ENCODE data around the gene CENPP.

Gene CENPP

DNA sequence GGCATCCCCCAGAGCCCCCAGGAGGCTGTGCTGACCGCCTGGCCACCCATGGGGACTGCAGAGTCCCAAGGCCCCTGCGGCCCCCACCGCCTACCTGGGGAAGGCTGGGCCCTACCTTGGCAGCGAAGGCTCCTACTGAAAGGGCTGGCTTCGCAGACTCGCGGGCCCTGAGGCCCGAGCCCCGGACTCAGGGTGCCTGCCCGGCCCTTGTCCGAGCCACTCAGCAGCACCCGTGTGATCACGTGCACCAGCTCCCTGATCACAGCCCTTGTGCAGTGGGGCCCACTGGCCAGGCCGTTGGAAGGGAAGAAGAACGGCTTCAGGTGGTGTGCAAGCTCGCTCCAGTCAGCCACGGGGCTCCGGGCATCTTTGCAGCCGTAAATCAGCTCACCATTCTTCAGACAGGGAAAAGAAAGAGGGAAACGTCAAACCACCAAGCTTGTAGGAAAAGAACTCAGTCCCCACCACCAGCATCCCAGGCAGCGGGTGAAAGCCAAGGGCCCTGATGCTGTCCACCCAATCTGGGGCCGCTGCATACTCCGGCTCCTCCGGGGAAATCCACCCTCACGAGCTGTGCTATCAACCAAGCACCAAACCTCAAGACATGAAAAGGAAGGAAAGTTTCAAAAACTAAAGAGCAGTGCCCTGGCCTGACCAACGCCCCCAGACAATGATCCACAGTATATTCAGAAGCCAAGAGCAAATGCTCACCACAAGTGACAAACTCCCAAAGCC is 312.3 kb downstream of the CENPP start:
- DNase-seq (ENCODE audit: insufficient read length, low spot score) (no peak), FAIRE-seq (no peak)
- TF ChIP-seq POLR2AphosphoS5 (IDR thresholded peaks at IDR 0.05; ENCODE audit: low read depth, low read length), result no peak
- no peak for TF ChIP-seq TAF1 (IDR thresholded peaks at IDR 0.05; ENCODE audit: low read depth, low read length)
- TF ChIP-seq POLR2A (IDR thresholded peaks at IDR 0.05; ENCODE audit: low read depth, low read length), result no peak
- TF ChIP-seq PAX5 (IDR thresholded peaks at IDR 0.05; ENCODE audit: insufficient read depth, low read length, severe bottlenecking), result no peak
- no peak for TF ChIP-seq SPI1 (IDR thresholded peaks at IDR 0.05; ENCODE audit: low read depth, low read length)
- TF ChIP-seq POU2F2 (IDR thresholded peaks at IDR 0.05; ENCODE audit: low read depth, low read length), result no peak

DNA sequence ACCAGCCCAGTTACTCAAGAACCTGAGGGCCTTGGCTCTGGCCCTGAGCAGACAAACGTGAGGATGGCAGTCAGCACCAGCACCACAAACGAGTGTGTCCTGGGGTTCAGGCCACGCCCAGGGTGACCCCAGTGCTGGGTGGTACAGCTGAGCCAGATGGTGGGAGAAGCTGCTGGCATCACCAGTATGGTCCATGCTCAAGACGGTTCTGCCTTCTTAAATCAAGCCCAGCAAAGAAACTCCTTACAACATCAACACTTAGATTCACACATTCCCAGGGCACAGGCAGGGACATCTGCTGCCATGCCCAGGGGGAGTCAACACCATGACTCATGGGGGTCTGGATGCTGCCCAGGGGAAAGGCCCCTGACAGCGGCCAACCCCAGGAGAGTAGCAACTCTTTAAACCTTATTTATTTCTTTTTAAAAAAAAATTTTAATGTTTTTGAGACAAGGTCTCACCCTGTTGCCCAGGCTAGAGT is 312.9 kb downstream of the CENPP start:
- DNase-seq (ENCODE audit: insufficient read length, low spot score) (no peak), FAIRE-seq (no peak)
- TF ChIP-seq PAX5 (IDR thresholded peaks at IDR 0.05; ENCODE audit: insufficient read depth, low read length, severe bottlenecking) (no peak), POLR2AphosphoS5 (IDR thresholded peaks at IDR 0.05; ENCODE audit: low read depth, low read length) (no peak), POLR2A (IDR thresholded peaks at IDR 0.05; ENCODE audit: low read depth, low read length) (no peak), POU2F2 (IDR thresholded peaks at IDR 0.05; ENCODE audit: low read depth, low read length) (no peak), SPI1 (IDR thresholded peaks at IDR 0.05; ENCODE audit: low read depth, low read length) (no peak), TAF1 (IDR thresholded peaks at IDR 0.05; ENCODE audit: low read depth, low read length) (no peak)

DNA sequence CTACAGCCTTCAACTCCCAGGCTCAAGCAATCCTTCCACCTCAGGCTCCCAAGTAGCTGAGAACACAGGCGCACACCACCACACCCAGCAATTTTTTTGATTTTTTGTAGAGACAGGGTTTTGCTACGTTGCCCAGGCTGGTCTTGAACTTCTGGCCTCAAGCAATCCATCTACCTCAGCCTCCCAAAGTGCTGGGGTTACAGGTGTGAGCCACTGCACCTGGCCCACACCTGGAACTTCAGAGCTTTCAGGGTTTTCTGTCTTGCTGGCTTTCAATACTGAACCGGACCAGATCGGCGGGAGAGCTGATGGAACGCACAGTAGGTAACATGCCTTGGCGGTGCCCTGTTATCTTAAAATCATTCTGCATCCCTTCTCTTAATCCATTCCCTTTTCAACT is 313.4 kb downstream of the CENPP start:
- no peak for DNase-seq (ENCODE audit: insufficient read length, low spot score)
- no peak for TF ChIP-seq TAF1 (IDR thresholded peaks at IDR 0.05; ENCODE audit: low read depth, low read length)
- no peak for TF ChIP-seq POLR2A (IDR thresholded peaks at IDR 0.05; ENCODE audit: low read depth, low read length)
- no peak for TF ChIP-seq POU2F2 (IDR thresholded peaks at IDR 0.05; ENCODE audit: low read depth, low read length)
- no peak for TF ChIP-seq POLR2AphosphoS5 (IDR thresholded peaks at IDR 0.05; ENCODE audit: low read depth, low read length)
- TF ChIP-seq SPI1 (IDR thresholded peaks at IDR 0.05; ENCODE audit: low read depth, low read length), result no peak
- TF ChIP-seq PAX5 (IDR thresholded peaks at IDR 0.05; ENCODE audit: insufficient read depth, low read length, severe bottlenecking), result no peak
- no peak for FAIRE-seq

DNA sequence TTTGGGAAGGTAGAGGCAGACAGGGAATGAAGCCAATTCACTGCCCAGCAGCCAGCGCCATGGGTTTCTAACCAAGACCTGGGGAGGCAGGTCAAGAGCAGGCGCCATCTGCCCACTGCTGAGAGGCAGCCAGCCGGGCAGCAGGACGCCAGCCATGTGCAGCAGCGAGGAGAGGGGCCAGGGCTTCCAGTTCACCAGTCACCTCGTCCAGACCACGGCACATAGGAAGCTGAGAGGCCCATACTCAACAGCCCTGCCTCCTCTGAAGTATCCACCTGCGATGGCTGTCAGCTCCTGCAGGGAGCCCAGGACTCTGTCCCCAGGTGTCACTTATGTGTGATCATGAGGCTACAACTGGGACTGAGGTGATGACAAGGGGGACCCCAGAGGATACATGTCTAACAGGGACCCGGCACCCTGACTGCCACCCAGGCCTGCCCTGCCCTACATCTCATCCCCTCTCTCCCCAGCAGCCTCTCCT is 314.1 kb downstream of the CENPP start:
- no peak for FAIRE-seq
- no peak for TF ChIP-seq POU2F2 (IDR thresholded peaks at IDR 0.05; ENCODE audit: low read depth, low read length)
- no peak for TF ChIP-seq PAX5 (IDR thresholded peaks at IDR 0.05; ENCODE audit: insufficient read depth, low read length, severe bottlenecking)
- no peak for TF ChIP-seq POLR2A (IDR thresholded peaks at IDR 0.05; ENCODE audit: low read depth, low read length)
- TF ChIP-seq POLR2AphosphoS5 (IDR thresholded peaks at IDR 0.05; ENCODE audit: low read depth, low read length), result no peak
- TF ChIP-seq TAF1 (IDR thresholded peaks at IDR 0.05; ENCODE audit: low read depth, low read length), result no peak
- TF ChIP-seq SPI1 (IDR thresholded peaks at IDR 0.05; ENCODE audit: low read depth, low read length), result no peak
- DNase-seq (ENCODE audit: insufficient read length, low spot score), result no peak

DNA sequence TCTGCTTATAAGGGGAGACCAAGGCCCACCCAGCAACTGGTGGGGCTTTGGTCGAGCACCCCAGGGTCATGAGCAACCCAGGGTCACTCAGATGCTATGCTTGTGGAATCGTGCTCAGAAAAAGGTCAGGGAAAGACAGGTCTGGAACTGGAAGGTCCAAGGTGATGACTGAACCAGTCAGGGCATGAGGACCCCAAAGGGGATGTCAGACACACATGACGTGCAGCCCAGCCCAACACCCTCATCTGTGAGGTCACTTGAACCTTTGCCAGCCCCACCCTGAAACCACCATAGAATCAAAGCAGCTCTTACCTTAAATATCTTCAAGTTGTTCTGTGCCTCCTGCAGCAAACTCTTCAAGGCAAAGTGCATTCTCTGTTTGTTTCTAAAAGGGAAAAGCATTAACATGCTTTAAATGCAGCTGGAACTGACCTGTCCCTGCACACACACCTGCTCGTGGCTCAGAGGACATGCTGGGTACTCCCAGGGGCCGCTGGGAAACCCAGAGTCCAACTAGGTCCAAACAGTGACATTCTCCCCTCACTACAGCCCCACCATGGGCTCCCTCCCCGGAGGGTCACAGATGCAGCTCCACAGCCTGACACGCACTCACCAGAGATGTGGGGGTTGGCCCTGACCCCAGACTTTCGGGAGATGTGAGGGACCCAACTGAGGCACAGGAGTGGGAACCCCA is 314.8 kb downstream of the CENPP start:
- DNase-seq (ENCODE audit: insufficient read length, low spot score) (no peak), FAIRE-seq (no peak)
- no peak for TF ChIP-seq POLR2AphosphoS5 (IDR thresholded peaks at IDR 0.05; ENCODE audit: low read depth, low read length)
- no peak for TF ChIP-seq PAX5 (IDR thresholded peaks at IDR 0.05; ENCODE audit: insufficient read depth, low read length, severe bottlenecking)
- no peak for TF ChIP-seq POU2F2 (IDR thresholded peaks at IDR 0.05; ENCODE audit: low read depth, low read length)
- no peak for TF ChIP-seq TAF1 (IDR thresholded peaks at IDR 0.05; ENCODE audit: low read depth, low read length)
- TF ChIP-seq SPI1 (IDR thresholded peaks at IDR 0.05; ENCODE audit: low read depth, low read length), result no peak
- no peak for TF ChIP-seq POLR2A (IDR thresholded peaks at IDR 0.05; ENCODE audit: low read depth, low read length)

DNA sequence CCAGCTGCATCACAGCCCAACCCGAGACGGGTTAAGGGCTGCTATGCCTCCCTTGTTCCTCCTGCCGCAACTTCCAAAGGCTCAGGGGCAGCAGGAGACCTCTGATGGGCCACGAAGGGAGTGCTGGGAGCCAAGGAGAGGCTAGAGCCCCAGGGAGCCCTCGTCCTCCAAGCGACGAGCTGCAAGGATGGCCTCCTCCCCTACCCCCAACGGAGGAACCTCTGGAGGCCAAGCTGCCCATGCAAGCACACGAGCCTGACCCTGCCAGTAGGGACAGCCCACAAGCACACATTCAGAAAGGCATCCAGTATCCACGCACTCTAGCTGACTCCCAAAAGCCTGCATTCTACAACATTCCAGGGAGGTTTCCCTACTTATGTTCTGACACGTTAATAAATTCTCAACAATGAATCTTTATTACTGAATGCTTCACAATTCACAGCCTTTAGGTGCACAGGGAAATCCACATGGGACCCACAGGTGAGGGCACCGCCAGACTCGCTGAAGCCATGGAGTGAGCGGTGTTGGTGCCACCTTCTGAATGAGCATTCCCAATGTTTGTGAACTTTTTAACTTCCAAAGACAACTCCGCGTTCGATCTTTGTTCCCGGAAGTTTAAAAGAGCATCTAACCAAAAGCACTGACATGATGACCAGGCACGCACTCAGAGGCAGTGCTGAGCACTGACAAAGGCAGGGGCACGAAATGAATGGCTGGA is 315.5 kb downstream of the CENPP start:
- DNase-seq (ENCODE audit: insufficient read length, low spot score), result no peak
- FAIRE-seq, result no peak
- TF ChIP-seq PAX5 (IDR thresholded peaks at IDR 0.05; ENCODE audit: insufficient read depth, low read length, severe bottlenecking) (no peak), TAF1 (IDR thresholded peaks at IDR 0.05; ENCODE audit: low read depth, low read length) (no peak), POLR2AphosphoS5 (IDR thresholded peaks at IDR 0.05; ENCODE audit: low read depth, low read length) (no peak), POLR2A (IDR thresholded peaks at IDR 0.05; ENCODE audit: low read depth, low read length) (no peak), SPI1 (IDR thresholded peaks at IDR 0.05; ENCODE audit: low read depth, low read length) (no peak), POU2F2 (IDR thresholded peaks at IDR 0.05; ENCODE audit: low read depth, low read length) (no peak)

DNA sequence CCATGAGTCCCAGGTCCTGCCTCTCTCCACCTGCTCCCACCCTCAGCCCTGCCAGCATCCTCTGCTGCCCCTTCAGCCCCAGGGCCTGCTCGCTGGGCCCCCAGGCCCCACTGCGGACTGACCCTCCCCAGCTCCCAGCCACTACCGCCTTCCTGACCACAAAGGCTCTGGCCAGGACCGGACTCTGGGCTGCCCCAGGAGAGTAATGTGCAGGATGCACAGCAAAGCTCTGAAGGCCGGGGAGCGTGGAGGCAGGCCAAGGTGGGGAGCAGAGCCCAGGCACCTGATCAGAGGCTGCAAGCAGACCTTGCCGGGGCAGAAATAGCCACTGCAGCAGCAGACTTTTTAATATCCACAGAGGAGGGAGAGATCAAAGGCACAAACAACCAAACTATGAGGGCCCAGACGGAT is 316.3 kb downstream of the CENPP start:
- FAIRE-seq, result no peak
- TF ChIP-seq POU2F2 (IDR thresholded peaks at IDR 0.05; ENCODE audit: low read depth, low read length) (no peak), POLR2AphosphoS5 (IDR thresholded peaks at IDR 0.05; ENCODE audit: low read depth, low read length) (no peak), TAF1 (IDR thresholded peaks at IDR 0.05; ENCODE audit: low read depth, low read length) (no peak), PAX5 (IDR thresholded peaks at IDR 0.05; ENCODE audit: insufficient read depth, low read length, severe bottlenecking) (no peak), SPI1 (IDR thresholded peaks at IDR 0.05; ENCODE audit: low read depth, low read length) (no peak), POLR2A (IDR thresholded peaks at IDR 0.05; ENCODE audit: low read depth, low read length) (no peak)
- no peak for DNase-seq (ENCODE audit: insufficient read length, low spot score)

DNA sequence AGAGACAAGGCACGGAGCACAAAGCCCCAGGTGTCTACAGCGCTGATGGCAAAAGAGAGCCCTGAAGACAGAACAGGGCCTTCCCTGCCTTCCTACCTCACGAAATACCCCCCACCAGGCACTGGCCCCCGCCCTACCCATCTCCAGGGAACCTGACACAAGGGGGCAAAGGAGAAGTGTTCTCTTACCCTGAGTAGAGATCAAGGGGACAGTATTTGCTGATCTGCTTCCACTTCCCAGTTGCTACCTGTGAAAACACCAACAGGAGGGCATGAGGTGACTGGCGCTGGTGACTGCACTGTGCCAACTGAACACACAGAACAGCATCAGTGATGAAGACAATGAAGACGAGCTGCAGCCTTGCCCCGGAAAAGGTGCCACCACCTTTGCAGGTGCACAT is 316.8 kb downstream of the CENPP start:
- DNase-seq (ENCODE audit: insufficient read length, low spot score), result no peak
- no peak for TF ChIP-seq SPI1 (IDR thresholded peaks at IDR 0.05; ENCODE audit: low read depth, low read length)
- TF ChIP-seq PAX5 (IDR thresholded peaks at IDR 0.05; ENCODE audit: insufficient read depth, low read length, severe bottlenecking), result no peak
- peak; percentile 35 for FAIRE-seq

DNA sequence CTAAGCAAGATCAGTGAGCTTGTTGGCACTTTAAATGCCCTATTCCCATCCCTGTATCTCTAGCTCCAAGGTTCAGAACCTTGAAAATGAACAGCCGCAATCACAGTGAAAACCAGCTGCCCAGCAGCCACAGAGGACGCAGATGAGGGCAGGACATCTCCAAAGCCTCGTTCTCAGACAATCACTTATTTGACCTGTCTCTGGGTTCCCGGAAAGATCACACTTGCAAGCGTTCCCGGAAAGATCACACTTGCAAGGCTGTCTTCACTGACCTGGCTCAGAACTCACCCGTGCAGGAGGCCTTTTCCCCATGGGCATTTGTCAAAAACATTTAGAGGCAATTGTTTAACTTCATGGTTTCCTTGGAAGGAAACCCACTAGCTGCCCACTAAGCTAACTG is 318.5 kb downstream of the CENPP start:
- DNase-seq (ENCODE audit: insufficient read length, low spot score) (no peak), FAIRE-seq (no peak)
- no peak for TF ChIP-seq SPI1 (IDR thresholded peaks at IDR 0.05; ENCODE audit: low read depth, low read length)
- no peak for TF ChIP-seq PAX5 (IDR thresholded peaks at IDR 0.05; ENCODE audit: insufficient read depth, low read length, severe bottlenecking)
- TF ChIP-seq POLR2A (IDR thresholded peaks at IDR 0.05; ENCODE audit: low read depth, low read length), result no peak
- TF ChIP-seq POU2F2 (IDR thresholded peaks at IDR 0.05; ENCODE audit: low read depth, low read length), result no peak
- no peak for TF ChIP-seq POLR2AphosphoS5 (IDR thresholded peaks at IDR 0.05; ENCODE audit: low read depth, low read length)
- no peak for TF ChIP-seq TAF1 (IDR thresholded peaks at IDR 0.05; ENCODE audit: low read depth, low read length)
